Muscle of arm (tissue), 12 donors: ENCODE measurements around the gene GNG7. TPM values are rescaled to one million over a fixed set of nuclear protein-coding genes. Genes with fewer than 3 reads are reported as not detected.
A peak's percentile ranks its signal among the peaks of the same experiment; 100 is the strongest.
"Not testable (repeated sequence)": the region's sequence is repeated elsewhere in the genome, so short reads cannot be mapped to it uniquely, and the experiment has no call there.

ENCODE experiments used
- DNase-seq: peaks from one replicate; pipeline ENCODE4 v3.0.0-alpha.2; 2013
- polyA plus RNA-seq, 12 donors: library from polyadenylated mRNA; unstranded; fragments of 120-200 nt; gene quantifications; one replicate each; pipeline ENCODE4 v1.2.1, GENCODE V29; 2013; ENCODE audit not compliant: insufficient read length in 12 of 12

Gene GNG7
- polyA plus RNA-seq, 12 donors, result 1.4 to 4.5 (median 2.5) TPM; not detected in 1

GRCh38 chr19:2555422-2556220, 146.9 kb downstream of the GNG7 start:
- DNase-seq, result no peak

GRCh38 chr19:2554856-2555255, 147.6 kb downstream of the GNG7 start:
- DNase-seq, result no peak

- DNase-seq, result no peak
Measured at GRCh38 chr19:2553510-2553909, 149.0 kb downstream of the GNG7 start.

- no peak for DNase-seq
Measured at GRCh38 chr19:2552859-2553258, 149.6 kb downstream of the GNG7 start.

- no peak for DNase-seq
Measured at GRCh38 chr19:2551864-2552185, 150.7 kb downstream of the GNG7 start.

GRCh38 chr19:2551172-2551863, 151.2 kb downstream of the GNG7 start:
- no peak for DNase-seq

GRCh38 chr19:2550431-2551171, 151.9 kb downstream of the GNG7 start:
- no peak for DNase-seq

- peak; percentile 80 for DNase-seq
Measured at GRCh38 chr19:2549701-2550191, 152.7 kb downstream of the GNG7 start.

GRCh38 chr19:2548966-2549365, 153.5 kb downstream of the GNG7 start:
- DNase-seq, result no peak

- no peak for DNase-seq
Measured at GRCh38 chr19:2547721-2548120, 154.8 kb downstream of the GNG7 start.

GRCh38 chr19:2547033-2547680, 155.3 kb downstream of the GNG7 start:
- no peak for DNase-seq

GRCh38 chr19:2546128-2547032, 156.1 kb downstream of the GNG7 start:
- DNase-seq, result no peak

GRCh38 chr19:2545416-2546127, 156.9 kb downstream of the GNG7 start:
- DNase-seq, result not testable (repeated sequence)

GRCh38 chr19:2544576-2545415, 157.7 kb downstream of the GNG7 start:
- no peak for DNase-seq

GRCh38 chr19:2543463-2544442, 158.7 kb downstream of the GNG7 start:
- peak; percentile 86 for DNase-seq

GRCh38 chr19:2543072-2543462, 159.4 kb downstream of the GNG7 start:
- not testable (repeated sequence) for DNase-seq

GRCh38 chr19:2542341-2543069, 160.0 kb downstream of the GNG7 start:
- DNase-seq, result no peak
